Keratinocyte (primary cell): ENCODE data around the gene DIAPH2.

Experiments used
- CTCF ChIP-seq, 3 experiments: IDR thresholded peaks in 1 of 3; conservative IDR thresholded peaks in 1 of 3; optimal IDR thresholded peaks in 1 of 3; 2 replicates in 2 of 3; 3 replicates in 1 of 3; pipeline versions ENCODE3 to v1.5.1; 2011; ENCODE audit warnings: low read length in 3 of 3, mild to moderate bottlenecking in 3 of 3, moderate library complexity in 2 of 3, control low read depth in 1 of 3, inconsistent platforms in 1 of 3; ENCODE audit not compliant: insufficient read depth in 2 of 3; ENCODE audit errors: extremely low read depth in 1 of 3
- EZH2 ChIP-seq: IDR thresholded peaks from one replicate; pipeline ENCODE4 v1.6.1; 2012; ENCODE audit warnings: inconsistent platforms, mild to moderate bottlenecking, low read length, moderate library complexity

DNA sequence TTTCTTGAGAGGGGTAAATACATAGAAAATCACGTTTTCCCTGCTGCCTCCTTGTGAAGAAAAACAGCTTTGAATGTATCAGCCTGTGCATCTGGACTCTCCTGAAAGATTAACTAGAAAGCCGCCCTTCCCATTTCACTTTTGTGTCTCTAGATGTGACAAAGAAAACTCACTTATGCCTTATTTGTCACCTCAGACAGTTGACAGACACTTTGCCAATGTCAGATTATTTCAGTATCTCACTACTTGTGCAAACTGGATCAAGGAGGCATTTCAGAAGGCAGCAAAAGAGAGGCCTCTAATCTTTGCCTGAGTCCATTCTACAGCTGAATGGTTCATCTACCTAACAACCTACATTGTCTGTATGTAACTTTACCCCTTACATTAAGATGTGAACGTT is 954.0 kb downstream of the DIAPH2 start:
- TF ChIP-seq CTCF (optimal IDR thresholded peaks at IDR 0.05 in 1 of 3, IDR thresholded peaks at IDR 0.05 in 1 of 3, conservative IDR thresholded peaks at IDR 0.05 in 1 of 3; ENCODE audit: extremely low read depth in 1 of 3, insufficient read depth in 2 of 3, low read length in 3 of 3) (no peak), EZH2 (no peak)
